GM12874 (cell line): Measurements from ENCODE around the gene H2BK1.

Source experiments
- CTCF ChIP-seq: IDR thresholded peaks from 2 replicates; pipeline ENCODE4 v1.5.1; 2011; ENCODE audit warnings: low read depth, mild to moderate bottlenecking, control low read depth, low read length, moderate library complexity; ENCODE audit not compliant: insufficient read depth

Gene H2BK1

GRCh38 chr7:151213826-151214225 is 3.5 kb upstream of the H2BK1 start:
- TF ChIP-seq CTCF: no peak

- TF ChIP-seq CTCF: no peak
Measured at GRCh38 chr7:151212626-151213025, 2.3 kb upstream of the H2BK1 start.

- TF ChIP-seq CTCF: no peak
Measured at GRCh38 chr7:151211155-151211772, 976 bp upstream of the H2BK1 start.

GRCh38 chr7:151209588-151209987 is 700 bp downstream of the H2BK1 start:
- no peak for TF ChIP-seq CTCF

- TF ChIP-seq CTCF: no peak
Measured at GRCh38 chr7:151208253-151208862, 1.9 kb downstream of the H2BK1 start.

- TF ChIP-seq CTCF: no peak
Measured at GRCh38 chr7:151207804-151208203, 2.5 kb downstream of the H2BK1 start.

- no peak for TF ChIP-seq CTCF
Measured at GRCh38 chr7:151207315-151207714, 3.0 kb downstream of the H2BK1 start.
